HEK293T (cell line): ENCODE measurements around the gene SETBP1.

Source experiments
- ARNT ChIP-seq: fragments of 450-650 bp; IDR thresholded peaks from 2 replicates; pipeline ENCODE4 v1.6.1; 2017; ENCODE audit warnings: mild to moderate bottlenecking
- BHLHE40 ChIP-seq: fragments of 450-650 bp; IDR thresholded peaks from 2 replicates; pipeline ENCODE4 v1.6.1; 2016; ENCODE audit warnings: mild to moderate bottlenecking, moderate library complexity, borderline replicate concordance
- ELF4 ChIP-seq: fragments of 450-650 bp; IDR thresholded peaks from 2 replicates; pipeline ENCODE4 v1.6.1; 2017; ENCODE audit warnings: antibody characterized with exemption
- FOXK2 ChIP-seq: fragments of 450-650 bp; IDR thresholded peaks from 2 replicates; pipeline ENCODE4 v1.6.1; 2016; ENCODE audit warnings: mild to moderate bottlenecking
- NFRKB ChIP-seq: fragments of 450-650 bp; IDR thresholded peaks from 2 replicates; pipeline ENCODE4 v1.6.1; 2016; ENCODE audit warnings: mild to moderate bottlenecking, moderate library complexity
- SP1 ChIP-seq: fragments of 450-650 bp; IDR thresholded peaks from 2 replicates; pipeline ENCODE4 v1.6.1; 2017
- TARDBP ChIP-seq: fragments of 450-650 bp; IDR thresholded peaks from 2 replicates; pipeline ENCODE4 v1.6.1; 2016
- ZNF384 ChIP-seq: fragments of 450-650 bp; IDR thresholded peaks from 2 replicates; pipeline ENCODE4 v1.6.1; 2016
- TF ChIP-seq, protein P1 (sequence below): fragments of 450-650 bp; IDR thresholded peaks from 2 replicates; pipeline ENCODE4 v1.6.1; 2016

DNA sequence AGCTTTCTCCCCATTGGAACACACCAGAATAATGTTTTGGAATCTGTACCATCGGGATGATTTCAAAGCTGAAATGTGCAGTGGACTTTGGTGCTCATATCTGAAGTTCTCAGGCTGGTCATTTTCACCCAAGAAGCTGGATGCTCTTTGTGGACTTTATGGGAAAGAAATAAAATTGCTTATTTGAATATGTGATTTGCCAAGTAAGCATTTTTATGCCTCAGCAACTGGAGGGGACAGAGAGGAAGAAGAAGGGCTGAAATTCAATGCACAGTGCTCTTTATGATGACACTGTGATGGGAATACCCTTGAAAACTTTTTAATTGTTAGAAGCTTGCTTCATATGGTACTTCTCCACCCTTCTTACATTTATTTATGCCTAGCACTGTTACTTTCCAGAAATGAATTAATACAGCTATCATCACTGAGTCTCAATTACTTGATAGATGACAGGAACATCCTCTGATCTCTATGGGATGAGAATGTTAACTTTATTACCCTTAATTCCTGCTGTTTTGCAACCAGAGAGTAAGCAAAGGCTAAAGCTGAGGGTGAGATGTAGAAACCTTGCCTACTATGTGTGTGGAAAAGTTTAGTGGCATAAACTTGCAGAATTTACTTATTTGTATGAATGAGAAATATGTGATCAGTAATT is 23.6 kb downstream of the SETBP1 start:
- TF ChIP-seq ARNT, result no peak
- no peak for TF ChIP-seq ZNF384
- TF ChIP-seq, protein P1, sequence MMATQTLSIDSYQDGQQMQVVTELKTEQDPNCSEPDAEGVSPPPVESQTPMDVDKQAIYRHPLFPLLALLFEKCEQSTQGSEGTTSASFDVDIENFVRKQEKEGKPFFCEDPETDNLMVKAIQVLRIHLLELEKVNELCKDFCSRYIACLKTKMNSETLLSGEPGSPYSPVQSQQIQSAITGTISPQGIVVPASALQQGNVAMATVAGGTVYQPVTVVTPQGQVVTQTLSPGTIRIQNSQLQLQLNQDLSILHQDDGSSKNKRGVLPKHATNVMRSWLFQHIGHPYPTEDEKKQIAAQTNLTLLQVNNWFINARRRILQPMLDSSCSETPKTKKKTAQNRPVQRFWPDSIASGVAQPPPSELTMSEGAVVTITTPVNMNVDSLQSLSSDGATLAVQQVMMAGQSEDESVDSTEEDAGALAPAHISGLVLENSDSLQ, result no peak
- no peak for TF ChIP-seq ELF4
- no peak for TF ChIP-seq BHLHE40
- no peak for TF ChIP-seq TARDBP
- TF ChIP-seq NFRKB, result no peak
- no peak for TF ChIP-seq FOXK2
- TF ChIP-seq SP1, result no peak
